SHP77 (cell line): ENCODE results near the gene KIF22.

Experiments
- DNase-seq, 2 experiments: peaks; one replicate each; lab custom pipeline; 2025; lab: John Stamatoyannopoulos, UW

Gene KIF22

DNA sequence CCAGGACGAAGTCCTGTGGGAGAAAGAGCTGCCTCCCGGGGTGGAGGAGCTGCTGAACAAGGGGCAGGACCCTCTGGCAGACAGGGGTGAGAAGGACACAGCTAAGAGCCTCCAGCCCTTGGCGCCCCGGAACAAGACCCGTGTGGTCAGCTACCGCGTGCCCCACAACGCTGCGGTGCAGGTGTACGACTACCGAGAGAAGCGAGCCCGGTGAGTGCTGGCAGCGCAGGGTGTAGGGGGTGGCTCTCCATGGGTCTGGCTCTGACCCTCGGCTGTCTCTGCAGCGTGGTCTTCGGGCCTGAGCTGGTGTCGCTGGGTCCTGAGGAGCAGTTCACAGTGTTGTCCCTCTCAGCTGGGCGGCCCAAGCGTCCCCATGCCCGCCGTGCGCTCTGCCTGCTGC, 51.1 kb downstream of the KIF22 start:
- no peak for DNase-seq

DNA sequence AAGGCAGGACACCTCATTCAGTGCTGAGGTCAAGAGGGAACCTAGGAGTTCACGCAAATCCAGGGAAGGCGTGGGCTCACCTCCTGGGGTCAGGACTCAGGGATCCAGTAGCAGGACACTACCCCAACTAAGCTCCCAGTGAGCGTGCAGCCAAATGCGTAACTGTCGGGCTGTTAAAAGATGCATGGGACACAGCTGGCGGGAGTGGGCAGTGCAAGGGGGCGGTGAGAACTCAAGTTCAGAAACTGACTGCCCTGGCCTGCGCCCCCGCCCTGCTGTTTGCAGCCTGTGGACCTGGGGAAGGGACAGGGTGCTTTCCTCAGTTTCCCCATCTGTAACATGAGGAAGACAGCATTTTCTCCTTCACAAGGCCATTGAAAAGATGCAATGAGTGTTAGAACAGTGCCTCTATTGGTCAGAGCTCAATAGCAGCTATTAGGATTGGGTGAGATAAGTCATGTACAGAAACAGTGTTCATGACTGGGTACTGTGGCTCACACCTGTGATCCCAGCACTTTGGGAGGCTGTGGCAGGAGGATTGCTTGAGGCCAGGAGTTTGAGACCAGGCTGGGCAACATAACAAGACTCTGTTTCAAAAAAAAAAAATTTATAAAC, 52.3 kb downstream of the KIF22 start:
- no peak for DNase-seq

DNA sequence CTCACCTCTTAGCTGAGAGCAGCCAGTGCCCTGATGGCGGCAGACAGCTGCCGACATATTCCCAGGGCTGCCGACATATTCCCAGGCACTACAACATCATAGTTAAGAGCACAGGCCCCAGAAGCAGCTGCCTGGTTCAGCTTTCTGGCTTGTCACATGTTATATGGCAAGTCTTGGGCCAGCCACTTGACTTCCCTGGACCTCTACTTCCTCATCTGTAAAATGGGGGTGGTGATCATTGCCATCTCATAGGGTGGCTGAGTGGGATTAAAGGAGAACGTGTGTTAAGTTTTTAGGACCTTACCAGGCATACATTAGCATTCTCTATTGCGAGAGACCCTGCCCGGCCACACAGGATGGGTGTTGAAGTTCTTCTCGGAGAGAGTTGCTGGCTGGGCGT, 53.4 kb downstream of the KIF22 start:
- no peak for DNase-seq

GRCh38 chr16:29844575-29845331, 54.2 kb downstream of the KIF22 start:
- no peak for DNase-seq

GRCh38 chr16:29845656-29846055, 55.1 kb downstream of the KIF22 start:
- DNase-seq: no peak

DNA sequence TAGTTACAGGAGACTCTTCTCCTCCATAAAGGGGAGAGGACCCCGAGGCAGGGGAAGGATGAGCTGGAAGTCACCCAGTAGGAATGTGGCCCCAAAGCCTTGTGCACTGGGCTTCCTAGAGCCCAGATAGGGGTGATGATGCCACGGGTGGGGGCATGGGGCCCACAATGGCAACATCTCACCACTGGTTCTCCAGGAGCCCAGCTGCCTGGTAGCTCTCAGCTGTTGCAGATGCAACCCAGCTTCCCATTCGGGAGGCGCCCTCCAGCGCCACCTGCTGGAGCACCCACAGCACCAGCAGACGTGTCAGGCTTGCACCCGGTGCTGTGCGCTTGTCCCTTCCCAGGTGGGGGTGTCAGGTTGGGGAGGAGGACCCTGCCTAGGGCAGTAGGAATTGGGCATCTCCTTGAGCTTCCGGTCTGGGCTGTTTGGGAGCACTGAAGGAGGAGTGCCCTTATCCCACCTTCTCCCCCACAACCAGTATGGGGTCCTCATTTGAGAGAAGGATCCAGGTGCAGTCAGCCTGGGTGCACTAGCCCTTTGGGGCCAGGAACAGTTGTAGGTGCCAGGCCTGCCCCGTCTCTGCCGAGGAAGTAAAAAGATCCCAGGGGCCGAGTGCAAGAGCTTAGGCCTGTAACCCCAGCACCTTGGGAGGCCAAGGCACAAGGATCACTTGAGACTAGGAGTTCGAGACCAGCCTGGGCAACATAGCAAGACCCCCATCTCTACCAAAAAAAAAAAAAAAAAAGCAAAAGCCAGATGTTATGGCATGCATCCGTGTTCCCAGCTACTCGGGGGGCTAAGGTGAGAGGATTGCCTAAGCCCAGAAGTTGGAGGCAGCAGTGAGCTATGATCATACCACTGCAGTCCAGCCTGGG, 58.1 kb downstream of the KIF22 start:
- DNase-seq: peak; percentile 67 to 72

GRCh38 chr16:29849505-29849904, 59.0 kb downstream of the KIF22 start:
- DNase-seq: no peak

GRCh38 chr16:29850998-29851397, 60.4 kb downstream of the KIF22 start:
- no peak for DNase-seq

DNA sequence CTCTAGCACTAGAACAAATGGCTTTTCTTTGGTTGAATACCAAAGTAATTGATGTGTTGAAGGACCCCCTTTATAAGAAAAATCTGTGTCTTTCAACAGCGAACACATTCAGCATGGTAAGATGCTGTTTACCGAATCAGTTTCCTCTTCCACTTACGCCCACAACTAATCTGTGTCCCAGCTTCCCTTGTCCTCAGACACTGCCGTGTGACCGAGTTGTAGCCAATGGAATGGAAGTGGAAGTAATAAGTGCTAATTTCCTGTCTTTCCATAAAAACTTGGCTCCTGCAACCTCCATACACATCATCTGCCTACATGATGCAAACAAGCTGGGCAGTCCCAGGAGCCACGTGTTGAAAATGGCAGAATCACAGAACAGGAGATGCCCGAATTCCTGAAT, 62.1 kb downstream of the KIF22 start:
- DNase-seq: no peak

- no peak for DNase-seq
Measured at GRCh38 chr16:29854520-29855100, 64.1 kb downstream of the KIF22 start.
